DND-41 (cell line): Measurements from ENCODE around the gene NUCKS1.

Experiments
- ATAC-seq: fragments of 200-7000 bp; cut with Tn5 transposase; 3 replicates; pipeline ENCODE4 v1.9.1; 2021; ENCODE audit warnings: low read depth; ENCODE audit not compliant: insufficient read depth
- DNase-seq: peaks from one replicate; pipeline ENCODE4 v3.0.0-alpha.2; 2020
- H2AFZ ChIP-seq: 2 replicates; pipeline ENCODE4 v1.6.0; 2012; ENCODE audit warnings: low read depth, low read length
- H3K27ac ChIP-seq: 2 replicates; pipeline ENCODE4 v1.5.1; 2012; ENCODE audit warnings: low read length, inconsistent platforms
- H3K27me3 ChIP-seq: fragments of 200-600 bp; sonication (generic); 2 replicates; pipeline ENCODE4 v1.6.0; 2012; ENCODE audit warnings: low read length, mild to moderate bottlenecking, inconsistent platforms; ENCODE audit not compliant: insufficient read depth, poor library complexity
- H3K36me3 ChIP-seq: 2 replicates; pipeline ENCODE4 v1.5.1; 2012; ENCODE audit warnings: low read length, inconsistent platforms; ENCODE audit not compliant: insufficient read depth
- H3K4me1 ChIP-seq: 2 replicates; pipeline ENCODE4 v1.5.1; 2012; ENCODE audit warnings: mild to moderate bottlenecking, low read length; ENCODE audit not compliant: insufficient read depth
- H3K4me2 ChIP-seq: 2 replicates; pipeline ENCODE4 v1.6.0; 2012; ENCODE audit warnings: mild to moderate bottlenecking, moderate library complexity, low read length, inconsistent platforms; ENCODE audit not compliant: insufficient read depth
- H3K4me3 ChIP-seq, 2 experiments: fragments of 200-600 bp in 1 of 2; shearing (Covaris generic) in 1 of 2; 2 replicates each; pipeline ENCODE4 v1.5.1; 2012 to 2016; ENCODE audit warnings: inconsistent platforms in 2 of 2, low read length in 2 of 2, mild to moderate bottlenecking in 2 of 2, low read depth in 1 of 2, moderate library complexity in 1 of 2
- H3K79me2 ChIP-seq: 2 replicates; pipeline ENCODE4 v1.6.0; 2012; ENCODE audit warnings: low read length, inconsistent platforms; ENCODE audit not compliant: insufficient read depth
- H3K9ac ChIP-seq: 2 replicates; pipeline ENCODE4 v1.6.0; 2012; ENCODE audit warnings: low read depth, mild to moderate bottlenecking, inconsistent platforms, low read length, moderate library complexity
- H3K9me3 ChIP-seq: 2 replicates; pipeline ENCODE4 v1.5.1; 2012; ENCODE audit warnings: low read length, moderate library complexity, mild to moderate bottlenecking, inconsistent platforms; ENCODE audit not compliant: insufficient read depth, severe bottlenecking
- H4K20me1 ChIP-seq: 2 replicates; pipeline ENCODE4 v1.6.0; 2012; ENCODE audit warnings: low read length; ENCODE audit not compliant: insufficient read depth
- EZH2 ChIP-seq: IDR thresholded peaks from 3 replicates; pipeline ENCODE4 v1.6.1; 2012; ENCODE audit warnings: borderline replicate concordance, low read depth, mild to moderate bottlenecking, moderate library complexity, low read length, inconsistent platforms; ENCODE audit not compliant: severe bottlenecking
- TF ChIP-seq, protein P1 (sequence below): IDR thresholded peaks from 2 replicates; pipeline ENCODE4 v1.5.1; 2012; ENCODE audit warnings: borderline replicate concordance, low read length, moderate library complexity, mild to moderate bottlenecking; ENCODE audit not compliant: poor library complexity, severe bottlenecking; ENCODE audit errors: extremely low read depth

Gene NUCKS1

DNA sequence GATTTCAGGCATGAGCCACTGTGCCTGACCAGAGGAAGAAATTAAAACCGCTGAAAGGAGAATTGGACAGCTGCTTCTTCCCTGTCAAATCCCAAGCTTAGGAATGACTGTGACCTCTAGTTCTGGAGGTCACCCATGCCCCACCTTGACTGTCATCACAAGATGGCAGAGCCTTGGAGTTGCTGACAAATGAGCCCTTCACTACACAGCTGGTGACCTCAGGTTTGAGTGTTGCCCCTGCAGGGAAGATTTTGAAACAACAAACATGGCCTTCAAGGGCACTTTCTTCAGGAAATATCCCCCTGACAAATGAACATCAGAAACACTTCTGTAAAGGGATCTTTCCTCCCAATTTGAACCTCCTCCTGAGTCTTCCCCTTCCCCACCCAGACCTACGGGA is 62.7 kb downstream of the NUCKS1 start:
- Histone ChIP-seq H3K9me3 (no peaks in the 10 kb centered on the region), H3K9ac (no peak overlapping the region), H3K79me2 (no peaks in the 10 kb centered on the region), H3K4me1 (no peaks in the 10 kb centered on the region), H3K36me3 (no peaks in the 10 kb centered on the region), H4K20me1 (no peaks in the 10 kb centered on the region), H2AFZ (no peak overlapping the region), H3K27me3 (peaks cover 8% of the 10 kb centered on the region), H3K27ac (no peak overlapping the region), H3K4me2 (no peak overlapping the region), H3K4me3 (no peak overlapping the region)
- no peak for ATAC-seq
- TF ChIP-seq, protein P1, sequence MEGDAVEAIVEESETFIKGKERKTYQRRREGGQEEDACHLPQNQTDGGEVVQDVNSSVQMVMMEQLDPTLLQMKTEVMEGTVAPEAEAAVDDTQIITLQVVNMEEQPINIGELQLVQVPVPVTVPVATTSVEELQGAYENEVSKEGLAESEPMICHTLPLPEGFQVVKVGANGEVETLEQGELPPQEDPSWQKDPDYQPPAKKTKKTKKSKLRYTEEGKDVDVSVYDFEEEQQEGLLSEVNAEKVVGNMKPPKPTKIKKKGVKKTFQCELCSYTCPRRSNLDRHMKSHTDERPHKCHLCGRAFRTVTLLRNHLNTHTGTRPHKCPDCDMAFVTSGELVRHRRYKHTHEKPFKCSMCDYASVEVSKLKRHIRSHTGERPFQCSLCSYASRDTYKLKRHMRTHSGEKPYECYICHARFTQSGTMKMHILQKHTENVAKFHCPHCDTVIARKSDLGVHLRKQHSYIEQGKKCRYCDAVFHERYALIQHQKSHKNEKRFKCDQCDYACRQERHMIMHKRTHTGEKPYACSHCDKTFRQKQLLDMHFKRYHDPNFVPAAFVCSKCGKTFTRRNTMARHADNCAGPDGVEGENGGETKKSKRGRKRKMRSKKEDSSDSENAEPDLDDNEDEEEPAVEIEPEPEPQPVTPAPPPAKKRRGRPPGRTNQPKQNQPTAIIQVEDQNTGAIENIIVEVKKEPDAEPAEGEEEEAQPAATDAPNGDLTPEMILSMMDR = no peak
- no peak for TF ChIP-seq EZH2
- no peak for DNase-seq

DNA sequence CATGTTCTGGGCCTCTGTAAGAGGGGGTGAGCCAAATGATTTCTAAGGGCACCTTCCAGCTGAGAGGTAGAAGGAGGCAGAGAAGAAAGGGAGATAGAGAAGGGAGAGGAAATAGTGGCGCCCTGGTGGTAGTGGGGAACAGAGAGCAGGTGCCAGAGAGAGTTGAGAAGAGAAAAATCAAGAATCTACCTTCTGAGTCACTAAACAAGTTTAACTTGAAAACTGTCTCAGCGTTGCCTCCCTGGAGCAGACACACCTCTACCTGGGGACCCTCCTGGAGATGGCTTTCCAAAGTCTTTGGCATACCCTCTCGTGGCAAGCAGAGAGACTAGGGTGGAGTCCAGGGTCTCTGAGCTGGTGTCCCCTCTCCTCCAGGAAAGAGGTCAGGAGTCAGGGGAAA is 68.6 kb downstream of the NUCKS1 start:
- Histone ChIP-seq H3K9me3 (no peaks in the 10 kb centered on the region), H3K27ac (no peak overlapping the region), H3K27me3 (peaks cover 35% of the 10 kb centered on the region), H3K9ac (no peak overlapping the region), H3K36me3 (no peaks in the 10 kb centered on the region), H3K4me1 (peaks cover 11% of the 10 kb centered on the region), H3K79me2 (no peaks in the 10 kb centered on the region), H3K4me2 (no peak overlapping the region), H3K4me3 (no peak overlapping the region), H4K20me1 (peaks cover 16% of the 10 kb centered on the region), H2AFZ (no peak overlapping the region)
- no peak for TF ChIP-seq EZH2
- TF ChIP-seq, protein P1 = no peak
- ATAC-seq (no peak), DNase-seq (no peak)

DNA sequence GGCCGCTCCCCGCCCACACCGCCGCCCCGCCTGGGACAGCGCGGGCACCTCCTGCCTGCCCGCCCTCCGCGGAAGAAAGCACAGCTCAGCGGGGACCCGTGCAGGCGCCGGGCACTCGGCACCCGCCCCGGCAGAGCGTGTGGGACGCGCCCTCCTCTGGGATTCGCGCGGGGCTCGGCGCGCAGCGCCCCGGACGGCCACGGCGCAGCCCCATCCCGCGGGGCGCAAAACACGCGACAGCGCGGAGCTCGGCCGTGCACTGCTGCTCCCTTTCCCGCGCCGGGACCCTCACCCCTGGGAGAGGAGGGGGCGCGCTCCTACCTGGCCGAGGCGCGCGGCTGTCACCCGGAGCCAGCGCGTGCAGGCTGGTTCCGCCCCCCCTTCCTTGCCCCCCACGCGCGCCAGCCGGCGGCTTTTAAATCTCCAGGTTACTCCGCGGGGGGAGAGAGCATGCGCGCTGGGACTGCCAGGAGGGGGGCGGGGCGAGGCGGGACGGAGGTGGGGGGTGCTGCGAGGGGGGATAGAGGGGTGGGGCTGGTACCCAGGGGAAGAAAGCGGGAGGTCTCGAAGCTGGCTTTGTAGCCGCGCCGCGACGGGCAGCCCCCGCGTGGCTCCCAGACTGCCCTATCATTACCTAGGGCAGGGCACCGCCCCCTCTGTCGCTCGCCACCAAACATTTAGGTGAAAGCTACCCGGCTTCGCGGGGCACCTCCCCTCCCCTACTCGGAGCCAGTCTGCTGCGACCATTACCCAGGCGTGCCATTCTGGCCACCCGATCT is 69.7 kb downstream of the NUCKS1 start, which contains the start of gene SLC45A3:
TSS of gene SLC45A3 (minus strand) at position 437 of the 779 bp plus-strand sequence. CDS start 15,853 bp downstream, outside the sequence.
- peak; percentile 54 for DNase-seq
- H2AFZ ChIP-seq = peak within 1 kb of the TSS; percentile 49
- H3K27me3 ChIP-seq = peaks cover 38% of the 10 kb centered on the region
- H3K9ac ChIP-seq = peak within 1 kb of the TSS; percentile 37; the same call in 1 of the 2 replicates
- H3K36me3 ChIP-seq = no peaks in the 10 kb centered on the region
- no peaks in the 10 kb centered on the region for H3K9me3 ChIP-seq
- ATAC-seq = peak; percentile 86
- TF ChIP-seq, protein P1 = no peak
- TF ChIP-seq EZH2 = no peak
- H3K4me3 ChIP-seq = peak within 1 kb of the TSS; percentile 19 to 55; a peak in 3 of 4 replicates
- no peaks in the 10 kb centered on the region for H3K79me2 ChIP-seq
- peaks cover 16% of the 10 kb centered on the region for H4K20me1 ChIP-seq
- peaks cover 11% of the 10 kb centered on the region for H3K4me1 ChIP-seq
- H3K4me2 ChIP-seq = peak within 1 kb of the TSS; percentile 86
- H3K27ac ChIP-seq = no peak within 1 kb of the TSS
